GM12878 (cell line): ENCODE measurements around the gene ANKS1A. TPM values are rescaled to one million over a fixed set of nuclear protein-coding genes. Genes with fewer than 3 reads are reported as not detected.

Experiments
- ATAC-seq: fragments of 200-7000 bp; cut with Tn5 transposase; 3 replicates; pipeline ENCODE4 v1.9.1; 2020; ENCODE audit warnings: mild to moderate bottlenecking, moderate library complexity
- BruUV-seq: library from RNA; stranded (reverse); fragments of 400-500 nt; replicated peaks from 2 replicates; lab custom pipeline; 2021; lab: Mats Ljungman, UMichigan
- CTCF ChIA-PET: fragments of 300-600 bp; sonication (Branson Sonifier 250); formaldehyde crosslinking; extraction: SDS; loops from one replicate; lab custom pipeline; 2021; ENCODE audit warnings: inconsistent platforms; lab: Yijun Ruan, JAX
- POLR2A ChIA-PET: fragments of 350-600 bp; formaldehyde crosslinking; extraction: SDS; loops from one replicate; lab custom pipeline; 2021; ENCODE audit warnings: inconsistent platforms; lab: Charles Lee
- RAD21 ChIA-PET: fragments of 300-600 bp; sonication (Branson Sonifier 250); formaldehyde crosslinking; loops from one replicate; lab custom pipeline; 2023; ENCODE audit warnings: antibody characterized with exemption; ENCODE audit not compliant: unreplicated experiment; lab: Charles Lee
- SMC1A ChIA-PET: fragments of 300-600 bp; sonication (Branson Sonifier 250); formaldehyde crosslinking; loops from one replicate; lab custom pipeline; 2023; ENCODE audit not compliant: unreplicated experiment, uncharacterized antibody; lab: Charles Lee
- DNase-seq: peaks from one replicate; pipeline ENCODE4 v3.0.0-alpha.2; 2011; ENCODE audit warnings: low read depth, low spot score
- FAIRE-seq: peaks from 3 replicates; lab custom pipeline; 2011; peaks lifted over from hg19 to GRCh38; lab: Jason Lieb, UNC
- H2AFZ ChIP-seq: 2 replicates; pipeline ENCODE4 v1.6.0; 2011; ENCODE audit warnings: low read depth, low read length, control low read depth; ENCODE audit not compliant: control insufficient read depth
- H3K27ac ChIP-seq: 2 replicates; pipeline ENCODE4 v1.5.1; 2011; ENCODE audit warnings: control low read depth; ENCODE audit not compliant: control insufficient read depth, insufficient read depth
- H3K27me3 ChIP-seq, 2 experiments: replicated peaks in 1 of 2; 2 replicates each; pipeline versions ENCODE4 v1.6.0 to v1.6.1; 2011; ENCODE audit warnings: low read length in 1 of 2; ENCODE audit not compliant: control insufficient read depth in 2 of 2, insufficient read depth in 2 of 2
- H3K36me3 ChIP-seq, 2 experiments: 2 replicates each; pipeline ENCODE4 v1.5.1; 2011; ENCODE audit warnings: low read length in 1 of 2; ENCODE audit not compliant: control insufficient read depth in 2 of 2, insufficient read depth in 2 of 2
- H3K4me1 ChIP-seq: 2 replicates; pipeline ENCODE4 v1.6.1; 2011; ENCODE audit warnings: mild to moderate bottlenecking, low read length, moderate library complexity, mixed read lengths; ENCODE audit not compliant: control insufficient read depth, insufficient read depth
- H3K4me2 ChIP-seq: 2 replicates; pipeline ENCODE4 v1.6.0; 2011; ENCODE audit warnings: control low read depth; ENCODE audit not compliant: control insufficient read depth, insufficient read depth
- H3K4me3 ChIP-seq: fragments of 200-600 bp; sonication (generic); 2 replicates; pipeline ENCODE4 v1.5.1; 2016
- H3K79me2 ChIP-seq: 2 replicates; pipeline ENCODE4 v1.6.0; 2011; ENCODE audit warnings: low read length; ENCODE audit not compliant: control insufficient read depth, insufficient read depth
- H3K9ac ChIP-seq: 2 replicates; pipeline ENCODE4 v1.8.0; 2011; ENCODE audit warnings: low read length, control low read depth, mixed read lengths; ENCODE audit not compliant: control insufficient read depth, insufficient read depth
- H3K9me3 ChIP-seq: replicated peaks from 3 replicates; pipeline ENCODE4 v1.5.1; 2011; ENCODE audit warnings: mild to moderate bottlenecking, low read length; ENCODE audit not compliant: control insufficient read depth, insufficient read depth
- H4K20me1 ChIP-seq: 2 replicates; pipeline ENCODE4 v1.6.0; 2011; ENCODE audit not compliant: control insufficient read depth, insufficient read depth
- BRCA1 ChIP-seq: IDR thresholded peaks from 2 replicates; pipeline ENCODE4 v1.6.1; 2011; ENCODE audit warnings: low read depth, low read length, improper control_type of control experiment
- CREB1 ChIP-seq: IDR thresholded peaks from 2 replicates; pipeline ENCODE4 v1.6.1; 2012; ENCODE audit warnings: low read depth, mild to moderate bottlenecking, inconsistent platforms
- CTCF ChIP-seq, 3 experiments: IDR thresholded peaks in 2 of 3; conservative IDR thresholded peaks in 1 of 3; 2 replicates each; pipeline ENCODE4 v1.5.1; 2011; ENCODE audit warnings: low read depth in 3 of 3, low read length in 3 of 3, mild to moderate bottlenecking in 3 of 3, control low read depth in 2 of 3, moderate library complexity in 2 of 3, inconsistent platforms in 1 of 3, mixed read lengths in 1 of 3; ENCODE audit not compliant: control insufficient read depth in 2 of 3, insufficient read depth in 1 of 3; ENCODE audit errors: extremely low read depth in 1 of 3
- ELK1 ChIP-seq: IDR thresholded peaks from 2 replicates; pipeline ENCODE4 v1.6.1; 2012; ENCODE audit warnings: low read depth, low read length, improper control_type of control experiment
- GATAD2B ChIP-seq: fragments of 450-650 bp; conservative IDR thresholded peaks from 2 replicates; pipeline ENCODE4 v1.6.1; 2017; ENCODE audit warnings: low read depth, mild to moderate bottlenecking, moderate library complexity
- PRDM15 ChIP-seq: fragments of 450-650 bp; formaldehyde crosslinking; IDR thresholded peaks from 2 replicates; pipeline ENCODE4 v1.4.0; 2020; ENCODE audit warnings: mild to moderate bottlenecking, moderate library complexity
- RAD21 ChIP-seq: IDR thresholded peaks from 2 replicates; pipeline ENCODE4 v1.6.1; 2011; ENCODE audit warnings: mild to moderate bottlenecking, low read depth, low read length, moderate library complexity; ENCODE audit not compliant: insufficient read depth
- WGBS: methylation state at CpG from one replicate; pipeline ENCODE4 v1.1.6; 2016; ENCODE audit warnings: low lambda C conversion rate; ENCODE audit not compliant: insufficient replicate concordance, insufficient coverage; ENCODE audit errors: missing lambda C conversion rate; 5-methylcytosine and 5-hydroxymethylcytosine counted together
- in situ Hi-C: fragments of 300-500 bp; cut with MboI; formaldehyde crosslinking; loops from 9 replicates; pipeline ENCODE4 v1.14.3; 2018; ENCODE audit warnings: mixed read lengths
- intact Hi-C: fragments of 100-400 bp; cut with micrococcal nuclease; formaldehyde crosslinking; loops from one replicate; pipeline ENCODE4 v1.14.2; 2022; ENCODE audit not compliant: unreplicated experiment
- polyA plus RNA-seq, 11 experiments: library from polyadenylated mRNA; depleted of rRNA in 4 of 11; unstranded in 6 of 11; stranded (reverse) in 5 of 11; fragments of >200 nt; fragmentation: Nextera tagmentation in 4 of 11; fragmentation: Illumina TruSeq in 1 of 11; extraction: Ambion mirVana in 4 of 11; extraction: Trizol in 1 of 11; gene quantifications; 1 replicate in 1 of 11; 2 replicates in 10 of 11; pipeline versions ENCODE4 v1.2.1 to v1.2.3, GENCODE V29; 2011 to 2016; ENCODE audit warnings: inconsistent platforms in 2 of 11, missing spikeins in 2 of 11, low read depth in 1 of 11
- total RNA-seq, 4 experiments: library from RNA; depleted of rRNA in 3 of 4; stranded (reverse); fragments of >200 nt in 3 of 4; fragmentation: Illumina TruSeq in 1 of 4; extraction: Trizol in 1 of 4; gene quantifications; 2 replicates each; pipeline versions ENCODE4 v1.2.1 to v1.2.3, GENCODE V29; 2013 to 2021

ANKS1A gene
- total and polyA plus RNA-seq, 10 of the 15 experiments (the other 5 are each of a cell fraction or from before 2014, with no cell fraction given), result 0.60 to 7.0 (median 3.0) TPM

GRCh38 chr6:35048031-35048613, 159.1 kb downstream of the ANKS1A start (continued):
- no peak for TF ChIP-seq PRDM15 (CRISPR knock-in tag)
- no peak for TF ChIP-seq GATAD2B
- TF ChIP-seq ELK1, result no peak

- H3K27me3 ChIP-seq, result no peaks in the 10 kb centered on the region
- TF ChIP-seq BRCA1 (no peak), CREB1 (0 out of 2 replicates have a peak, but pooled peaks have one; percentile 21), RAD21 (peak; percentile 34; the same call in 1 of the 2 replicates), CTCF (IDR thresholded peaks at IDR 0.05 in 2 of 3, conservative IDR thresholded peaks at IDR 0.05 in 1 of 3; ENCODE audit: control insufficient read depth in 2 of 3, extremely low read depth in 1 of 3, insufficient read depth in 1 of 3, low read depth in 3 of 3, low read length in 3 of 3) (peak; percentile 9 to 22 (median 12); a peak in 2 of 6 replicates)
- intact Hi-C loops, result no loop called here
- ChIA-PET SMC1A (no interaction called here), POLR2A (no interaction called here), RAD21 (no interaction called here), CTCF (interaction anchor here (0.5 kb wide), 1 partner anchor 568 kb away, joined by 4 read pairs; no protein-coding TSS in a partner anchor)
- ATAC-seq, result no peak
- no peak for DNase-seq
- H3K9me3 ChIP-seq, result no peaks in the 10 kb centered on the region
- no peak overlapping the region for H3K4me3 ChIP-seq
- no peak overlapping the region for H3K9ac ChIP-seq
- no peaks in the 10 kb centered on the region for H3K36me3 ChIP-seq
- H3K27ac ChIP-seq, result no peak overlapping the region
- FAIRE-seq, result peak; percentile 44
- in situ Hi-C loops, result no loop called here
- peak overlapping the region; percentile 26 for H2AFZ ChIP-seq
- H3K4me2 ChIP-seq, result no peak overlapping the region
- BruUV-seq, result no TSS peak
- no peaks in the 10 kb centered on the region for H3K79me2 ChIP-seq
- H3K4me1 ChIP-seq, result 0 out of 2 replicates have a peak, but pooled peaks cover 3% of the 10 kb centered on the region
- 52% methylated on average over 11 of the region's 11 CpGs for WGBS
- no peaks in the 10 kb centered on the region for H4K20me1 ChIP-seq
Measured at GRCh38 chr6:35048631-35049083, 159.6 kb downstream of the ANKS1A start.
